IPS DF 4.7 (cell line): ENCODE measurements around the gene AGR3.

ENCODE experiments used
- DNase-seq: peaks from one replicate; pipeline ENCODE4 v3.0.0-alpha.2; 2013; ENCODE audit warnings: low spot score; ENCODE audit errors: extremely low read depth

The AGR3 gene

DNA sequence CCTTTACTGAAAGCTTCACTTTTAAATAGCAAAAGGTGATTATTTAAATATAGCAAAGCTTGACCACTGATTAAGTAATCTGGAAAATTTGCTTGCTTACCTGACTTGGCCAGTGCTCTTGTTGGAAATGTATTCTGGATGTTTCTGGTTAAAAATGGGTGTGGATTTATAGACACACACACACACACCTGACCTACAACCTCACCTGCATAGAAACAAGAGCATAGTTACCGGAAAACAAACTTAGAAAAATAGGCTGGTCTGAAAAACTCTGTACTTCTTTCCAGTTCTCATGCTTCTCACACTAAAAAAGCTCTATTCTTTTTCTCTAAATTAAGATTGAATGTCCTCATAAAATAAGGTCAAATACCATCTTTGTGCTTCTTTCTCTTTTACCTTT lies at the start of gene AGR3:
AGR3 (minus strand) TSS at position 140 of the 400 bp plus-strand sequence. CDS start 3,365 bp downstream, outside the sequence.
- DNase-seq = no peak

DNA sequence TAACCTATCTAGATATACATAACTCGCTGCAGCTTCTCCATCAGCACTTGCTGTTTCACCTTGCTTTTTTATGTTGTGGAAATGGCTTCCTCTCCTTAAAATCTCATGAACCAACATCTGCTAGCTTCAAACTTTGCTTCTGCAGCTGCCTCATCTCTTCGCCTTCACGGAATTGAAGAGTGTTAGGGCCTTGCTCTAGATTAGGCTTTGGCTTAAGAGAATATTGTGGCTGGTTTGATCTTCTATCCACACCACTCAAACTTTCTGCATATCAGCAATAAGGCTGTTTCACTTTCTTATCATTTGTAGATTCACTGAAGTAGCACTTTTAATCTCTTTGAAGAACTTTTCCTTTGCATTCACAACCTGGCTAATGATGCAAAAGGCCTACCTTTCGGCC lies 49.2 kb upstream of the AGR3 start:
- DNase-seq = no peak

DNA sequence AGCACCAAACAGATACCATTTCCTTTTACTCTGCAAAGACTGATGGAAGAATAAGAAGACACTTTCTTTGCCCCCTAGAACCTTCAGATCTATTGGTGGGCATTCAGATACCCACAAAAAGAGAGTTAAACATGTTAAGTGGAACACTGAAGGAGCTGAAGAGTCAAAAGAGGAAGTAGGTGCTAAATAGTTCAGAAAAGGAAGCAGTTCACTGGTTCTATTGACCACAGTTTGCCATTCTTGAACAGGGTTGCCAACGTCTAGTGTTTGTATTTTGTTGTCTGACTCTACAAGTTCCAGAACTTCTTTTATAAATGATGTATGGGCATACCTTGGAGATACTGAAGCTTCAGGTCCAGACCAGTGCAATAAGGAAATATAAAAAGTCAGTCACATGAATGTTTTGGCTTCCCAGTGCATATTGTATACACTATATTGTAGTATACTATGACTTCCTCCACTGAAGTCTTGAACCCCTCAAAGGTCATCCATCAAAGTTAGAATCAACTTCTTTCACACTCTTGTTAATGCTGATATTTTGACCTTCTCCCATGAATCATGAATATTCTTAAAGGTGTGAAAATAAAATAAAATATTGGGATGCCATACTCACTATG lies 47.5 kb upstream of the AGR3 start:
- no peak for DNase-seq

DNA sequence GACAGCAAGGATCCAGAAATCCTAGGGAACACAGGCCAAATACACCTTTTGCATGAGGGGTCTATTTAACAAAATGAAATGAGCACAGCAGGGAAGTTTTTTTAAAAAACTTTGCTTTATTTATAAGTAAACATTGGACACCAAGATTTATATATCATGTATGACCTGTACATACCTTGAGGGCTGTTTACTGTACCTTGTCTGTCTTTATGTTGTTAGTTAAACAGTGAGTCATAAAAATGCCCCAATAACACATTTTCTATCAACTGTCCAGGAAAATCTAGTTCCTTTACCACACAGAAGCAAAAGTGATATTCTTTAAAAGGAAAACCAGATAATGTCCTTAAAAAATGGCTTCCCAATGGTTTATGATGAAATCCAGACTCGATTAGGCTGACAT lies 45.1 kb upstream of the AGR3 start:
- no peak for DNase-seq

DNA sequence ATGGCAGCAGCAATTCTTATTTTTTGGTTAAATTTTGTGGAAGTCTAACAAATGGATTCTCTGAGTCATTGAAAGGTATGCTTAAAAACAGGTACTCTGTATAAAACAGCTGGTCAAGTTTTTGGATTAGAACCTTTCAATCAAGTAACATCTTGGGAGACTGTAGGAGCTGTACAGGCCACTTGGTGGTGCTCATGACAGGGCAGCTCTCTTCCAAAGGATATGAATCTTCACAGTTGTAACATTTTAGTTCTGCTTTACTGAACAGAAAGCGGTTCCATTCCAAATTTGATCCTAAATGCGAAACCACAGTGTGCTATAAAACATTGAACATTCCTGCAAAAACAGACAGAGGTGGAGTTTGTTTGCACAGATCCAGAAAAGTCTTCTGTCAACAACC lies 44.5 kb upstream of the AGR3 start:
- no peak for DNase-seq

DNA sequence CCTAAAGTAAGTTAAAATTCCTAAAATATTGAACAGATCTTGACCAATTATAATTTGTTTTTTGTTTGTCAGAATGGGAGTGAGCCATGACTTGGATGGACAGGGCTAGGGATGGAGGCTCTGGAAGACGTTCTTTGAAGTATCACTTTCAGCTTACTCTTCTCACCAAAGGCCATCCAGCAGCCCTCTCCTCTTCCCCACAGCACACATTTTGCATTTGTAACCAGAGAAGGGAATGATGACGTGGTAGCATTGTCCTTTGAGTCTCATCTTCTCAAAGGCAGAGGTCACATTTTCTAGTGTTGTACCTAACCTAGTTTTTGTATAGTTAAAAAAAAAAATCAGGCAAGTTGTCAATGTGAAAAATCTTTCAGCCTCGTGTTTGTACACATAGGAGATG lies 43.8 kb upstream of the AGR3 start:
- no peak for DNase-seq

DNA sequence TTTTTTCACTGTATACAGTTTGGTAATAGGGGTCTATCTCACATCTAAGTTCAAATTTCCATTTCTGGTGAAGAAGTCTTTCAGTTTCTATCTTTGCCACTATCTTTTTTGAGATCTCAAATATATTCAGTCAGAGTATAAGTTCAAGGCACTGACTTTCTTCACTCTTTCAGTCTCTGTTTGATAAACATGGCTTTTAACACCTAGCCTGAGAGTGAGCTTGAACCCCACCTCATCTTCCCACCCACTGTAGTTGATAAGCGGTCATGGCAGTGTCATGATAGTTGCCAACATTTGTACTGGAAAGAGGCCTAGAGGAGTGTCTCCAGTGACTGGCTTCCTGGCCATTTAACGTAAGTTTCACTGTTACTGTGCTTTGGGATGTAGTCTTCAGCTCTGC lies 41.2 kb upstream of the AGR3 start:
- DNase-seq = no peak

DNA sequence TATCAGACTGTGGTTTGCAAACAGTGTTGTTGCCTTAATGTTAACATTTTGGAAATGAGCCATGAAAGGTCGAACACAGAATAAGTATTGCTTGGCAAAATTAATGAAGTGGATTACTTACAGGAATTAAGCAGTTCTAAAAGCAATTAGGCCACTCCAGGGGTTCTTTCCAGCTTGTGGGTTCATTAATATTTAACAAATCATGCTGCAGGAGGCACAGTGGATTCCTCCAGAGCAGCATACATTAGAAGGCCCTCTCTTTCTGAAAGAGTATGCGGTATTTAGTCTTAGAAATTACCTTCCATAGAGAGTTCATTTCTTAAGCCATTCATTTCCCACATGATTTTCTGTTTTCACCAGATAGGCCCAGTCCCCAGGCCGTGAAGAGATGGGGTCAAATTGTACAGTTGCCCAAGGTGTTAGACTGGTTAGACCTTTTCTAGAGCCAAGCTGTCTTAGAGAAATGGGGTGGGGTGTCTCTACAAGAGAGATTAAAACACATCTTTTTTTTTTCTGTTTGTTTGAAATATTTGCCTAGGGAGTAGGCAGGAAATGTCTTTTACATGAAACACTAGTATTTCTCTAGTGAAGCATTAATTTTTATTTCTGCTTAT lies 40.0 kb upstream of the AGR3 start:
- DNase-seq = no peak

DNA sequence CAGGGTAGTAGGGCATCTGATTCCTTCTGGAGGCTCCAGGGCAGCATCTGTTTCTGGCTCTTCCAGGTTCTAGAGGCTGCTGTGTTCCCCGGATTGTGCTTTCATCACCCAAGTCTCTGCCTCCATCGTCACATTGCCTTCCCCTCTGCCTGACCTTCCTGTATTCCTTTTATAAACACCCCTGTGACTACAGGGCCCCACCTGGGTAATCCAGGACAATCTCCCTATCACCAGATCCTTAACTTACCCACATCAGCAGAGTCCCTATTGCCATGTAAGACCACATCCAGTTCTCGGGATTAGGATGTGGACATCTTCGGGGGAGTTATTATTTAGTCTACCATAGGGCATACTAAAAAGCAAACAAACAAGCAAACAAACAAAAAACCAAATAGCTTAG lies 39.4 kb upstream of the AGR3 start:
- no peak for DNase-seq

DNA sequence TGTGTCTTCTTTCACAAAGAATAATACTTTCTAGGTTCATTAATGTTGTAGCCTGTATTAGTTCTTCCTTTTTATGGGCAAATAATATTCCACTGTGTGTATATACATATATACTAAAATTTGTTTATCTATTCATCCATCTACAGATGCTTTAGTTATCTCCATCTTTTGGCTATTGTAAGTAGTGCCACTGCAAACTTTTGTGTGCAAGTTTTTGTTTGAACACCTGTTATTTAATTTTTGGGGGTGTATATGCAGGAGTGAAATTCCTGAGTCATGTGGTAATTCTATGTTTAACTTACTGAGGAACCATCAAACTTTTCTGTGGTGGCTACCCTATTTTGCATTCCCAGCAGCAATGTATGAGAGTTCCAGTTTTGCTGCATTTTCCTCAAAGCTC lies 37.7 kb upstream of the AGR3 start:
- no peak for DNase-seq

DNA sequence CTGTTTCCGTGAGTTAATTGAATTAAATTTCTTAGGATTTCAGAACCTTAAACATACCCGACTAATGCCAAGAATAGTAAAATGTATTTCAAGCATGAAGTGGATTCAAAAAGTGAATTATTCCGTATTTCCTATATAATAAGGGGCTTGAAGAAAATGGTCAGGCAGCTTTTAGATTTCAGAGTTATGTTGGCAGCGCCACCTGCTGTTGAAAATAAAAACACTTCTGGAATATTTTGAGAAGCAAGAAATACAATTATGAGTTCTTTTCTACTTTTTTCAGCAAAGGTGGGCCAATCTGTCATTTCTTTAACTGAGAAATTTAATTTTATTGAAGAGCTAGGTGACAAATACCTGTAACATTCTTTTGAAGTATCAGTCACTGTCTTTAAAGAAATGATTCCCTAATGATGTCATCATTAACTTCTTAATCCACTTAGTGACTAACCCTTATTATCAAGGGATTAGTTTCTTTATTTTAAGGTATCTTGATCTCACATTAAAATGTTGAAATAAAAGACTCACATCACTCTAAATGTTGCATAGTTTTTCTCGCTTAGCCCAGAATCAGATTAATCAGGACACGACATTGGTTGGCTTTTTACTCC lies 36.6 kb upstream of the AGR3 start:
- no peak for DNase-seq

DNA sequence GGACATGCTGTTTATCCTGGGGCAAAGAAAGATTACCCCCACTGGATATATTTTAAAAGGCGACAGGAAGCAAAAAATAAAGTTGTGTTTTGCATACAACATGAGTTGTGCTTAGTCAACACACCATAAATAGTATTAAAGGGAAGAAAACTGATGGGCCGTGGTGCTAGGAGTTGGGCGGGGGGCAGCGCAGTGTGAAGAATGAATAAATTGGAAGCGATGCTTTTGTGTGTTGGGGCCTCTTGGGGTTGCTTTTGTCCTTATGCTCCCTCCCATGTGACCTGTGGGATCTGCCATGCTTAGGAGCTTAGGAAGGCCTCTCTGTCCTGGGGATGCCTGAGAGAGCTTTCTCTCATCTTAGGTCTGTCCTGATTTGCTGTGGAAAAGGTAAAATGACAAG lies 35.0 kb upstream of the AGR3 start:
- no peak for DNase-seq

DNA sequence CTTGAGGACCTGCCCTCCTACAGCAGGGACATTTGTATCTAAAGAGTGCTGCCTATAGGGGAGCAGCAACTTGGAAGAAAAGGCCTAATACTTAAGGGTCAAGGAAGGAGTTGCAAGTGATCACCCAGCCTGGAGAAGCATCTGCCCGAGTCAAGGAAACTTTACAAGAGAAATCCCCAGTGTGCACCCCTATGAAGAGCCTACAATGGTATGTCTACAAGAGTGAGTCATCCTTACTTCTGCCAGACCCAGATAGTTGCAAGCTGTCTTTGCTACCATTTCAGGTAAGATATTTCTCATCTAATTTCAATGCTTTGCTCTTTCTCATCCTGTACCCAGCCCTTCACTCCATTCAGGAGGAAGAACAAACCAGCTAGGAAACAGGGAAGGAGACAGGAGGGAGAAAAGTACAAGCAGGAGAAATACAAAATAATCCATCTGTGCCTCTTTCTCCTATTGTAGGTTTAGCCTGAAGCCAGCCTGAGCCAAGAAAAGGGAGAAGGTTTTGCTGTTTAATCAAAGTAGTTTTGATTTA lies 34.4 kb upstream of the AGR3 start:
- no peak for DNase-seq

DNA sequence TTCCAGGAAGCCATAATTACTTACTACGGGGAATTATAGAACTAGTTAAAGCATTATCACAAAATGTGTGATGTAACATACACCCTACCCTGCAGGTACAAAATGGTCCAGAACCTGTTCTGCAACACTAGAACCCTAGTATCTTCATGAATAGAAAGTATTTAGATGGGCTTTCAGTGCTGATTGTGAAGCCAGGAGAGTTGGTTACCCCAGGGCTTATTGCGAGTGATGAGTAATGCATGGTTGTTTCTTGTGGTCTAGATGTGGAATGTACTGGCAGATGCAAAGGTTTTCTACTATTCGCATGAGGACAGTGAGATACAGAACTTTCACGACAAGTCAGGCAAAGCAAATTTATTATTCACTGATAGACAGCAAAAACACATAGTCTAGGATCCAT lies 33.6 kb upstream of the AGR3 start:
- DNase-seq = no peak

DNA sequence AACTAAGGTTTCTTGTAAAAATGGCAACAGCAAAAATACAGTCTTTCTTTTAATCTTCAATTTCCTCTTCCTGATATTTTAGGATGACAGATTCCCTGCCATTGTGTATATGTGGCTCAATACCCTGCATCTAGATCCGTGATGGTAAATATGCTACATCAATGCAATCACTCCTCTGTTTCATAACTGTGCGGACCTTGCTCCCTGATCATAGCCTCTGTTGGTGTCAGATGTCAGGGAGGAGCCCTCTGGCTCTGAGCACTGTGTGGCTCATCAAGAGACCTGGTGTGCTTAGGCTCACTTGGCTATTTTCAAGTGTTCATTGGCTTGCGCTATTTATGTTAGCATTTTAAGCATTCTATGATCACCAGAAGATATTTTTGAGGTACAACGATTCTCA lies 33.0 kb upstream of the AGR3 start:
- DNase-seq = no peak

DNA sequence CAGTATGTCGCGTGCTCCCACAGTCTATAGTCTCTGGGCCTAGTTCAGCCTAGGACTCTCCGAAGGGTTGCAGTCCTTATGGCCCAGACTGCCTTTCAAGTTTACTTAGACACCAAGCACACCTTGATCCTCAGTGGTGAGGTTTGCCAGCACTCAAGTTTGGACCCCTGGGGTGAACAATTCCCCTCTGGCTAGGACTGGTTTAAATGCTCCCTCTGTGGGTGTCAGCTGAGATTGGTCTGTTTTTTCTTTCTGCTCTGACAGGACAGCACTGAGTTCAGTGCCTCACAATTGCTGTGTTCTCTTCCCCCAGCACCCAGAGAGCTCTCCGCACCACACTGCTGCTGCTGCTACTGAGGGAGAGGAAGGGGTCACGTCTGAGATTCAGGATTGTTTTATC lies 31.9 kb upstream of the AGR3 start:
- DNase-seq = no peak

DNA sequence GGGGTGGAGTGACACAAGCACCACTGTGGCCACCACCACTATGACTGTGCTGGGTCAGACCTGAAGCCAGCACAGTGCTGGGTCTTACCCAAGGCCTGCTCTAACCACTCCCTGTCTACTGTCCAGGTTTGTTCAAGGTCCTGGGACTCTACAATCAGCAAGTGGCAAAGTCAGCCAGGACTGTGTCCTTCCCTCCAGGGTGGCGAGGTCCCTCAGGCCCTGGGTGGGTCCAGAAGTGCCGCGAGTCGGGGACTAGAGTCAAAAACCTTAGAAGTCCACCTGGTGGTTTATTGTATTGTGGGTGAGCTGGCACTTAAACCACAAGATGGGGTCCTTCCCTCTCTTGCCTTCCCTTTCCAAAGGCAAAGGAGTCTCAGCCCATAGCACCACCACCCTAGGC lies 30.8 kb upstream of the AGR3 start:
- no peak for DNase-seq

DNA sequence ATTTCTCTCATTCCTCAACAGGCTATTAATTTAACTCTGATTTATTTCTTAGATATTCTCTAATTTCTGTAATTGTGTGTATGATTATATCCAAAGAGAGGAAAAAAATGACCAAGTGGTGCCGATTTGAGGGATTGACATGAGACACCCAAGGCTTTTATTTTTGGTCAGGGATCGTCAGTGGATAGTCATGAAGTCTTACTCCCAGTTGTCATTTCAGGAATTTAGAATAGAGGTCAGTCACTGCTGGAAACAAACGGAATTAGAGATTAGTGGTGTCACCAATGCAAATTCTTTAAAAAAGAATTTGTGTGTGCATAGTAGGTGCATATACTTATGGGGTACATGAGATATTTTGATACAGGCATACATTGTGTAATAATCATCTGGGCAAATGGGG lies 26.8 kb upstream of the AGR3 start:
- no peak for DNase-seq

DNA sequence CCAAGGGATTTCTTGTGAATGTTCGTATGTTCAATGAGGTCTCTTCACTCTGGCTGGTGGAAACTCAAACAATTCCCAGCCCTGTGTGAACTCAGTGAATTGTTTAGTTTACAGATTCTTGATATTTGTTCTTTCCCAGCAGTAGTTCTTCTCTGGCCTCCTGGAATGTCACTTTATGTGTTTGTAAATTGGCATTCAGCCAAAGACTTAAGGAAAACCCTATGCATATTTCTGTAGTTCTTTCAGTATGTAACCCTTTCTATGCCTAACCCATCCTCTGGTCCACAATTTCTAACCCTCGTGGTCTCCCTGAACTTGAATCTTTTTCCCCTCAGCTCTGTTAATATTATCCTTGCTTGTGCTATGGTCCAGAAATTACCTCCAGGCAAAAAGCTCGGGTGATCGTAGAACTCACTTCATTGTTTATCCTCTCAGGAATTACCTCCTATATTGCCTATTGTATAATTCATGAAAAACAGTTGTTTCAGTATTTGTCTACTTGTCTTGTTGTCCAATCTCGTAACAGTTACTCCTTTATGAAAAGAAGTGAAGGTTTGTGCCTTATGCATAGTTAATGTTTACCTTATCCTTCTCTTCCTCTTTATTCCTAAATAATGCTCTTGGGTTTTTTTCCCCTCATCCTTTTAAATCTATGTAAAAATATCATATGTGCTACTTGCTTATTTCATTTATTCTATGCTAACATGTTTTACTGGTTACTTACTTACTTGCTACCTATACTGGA lies 23.7 kb upstream of the AGR3 start:
- DNase-seq = no peak

DNA sequence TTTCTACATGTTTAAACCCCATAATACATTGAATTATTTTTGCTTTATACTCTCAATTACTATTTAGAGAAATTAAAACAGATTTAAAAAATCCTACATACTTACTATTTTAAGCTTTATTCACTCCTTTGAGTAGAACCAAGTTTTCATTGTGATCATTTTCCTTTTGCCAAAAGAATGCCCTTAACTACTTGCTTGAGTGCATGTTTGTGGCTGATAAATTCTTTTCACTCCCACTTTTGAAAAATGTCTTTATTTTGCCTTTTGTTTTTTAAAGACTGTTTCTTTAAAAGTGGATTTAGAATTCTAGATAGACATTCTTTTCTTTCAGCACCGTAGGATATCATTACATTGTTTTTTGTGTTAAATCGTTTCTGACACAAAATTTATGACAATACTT lies 22.3 kb upstream of the AGR3 start:
- no peak for DNase-seq

DNA sequence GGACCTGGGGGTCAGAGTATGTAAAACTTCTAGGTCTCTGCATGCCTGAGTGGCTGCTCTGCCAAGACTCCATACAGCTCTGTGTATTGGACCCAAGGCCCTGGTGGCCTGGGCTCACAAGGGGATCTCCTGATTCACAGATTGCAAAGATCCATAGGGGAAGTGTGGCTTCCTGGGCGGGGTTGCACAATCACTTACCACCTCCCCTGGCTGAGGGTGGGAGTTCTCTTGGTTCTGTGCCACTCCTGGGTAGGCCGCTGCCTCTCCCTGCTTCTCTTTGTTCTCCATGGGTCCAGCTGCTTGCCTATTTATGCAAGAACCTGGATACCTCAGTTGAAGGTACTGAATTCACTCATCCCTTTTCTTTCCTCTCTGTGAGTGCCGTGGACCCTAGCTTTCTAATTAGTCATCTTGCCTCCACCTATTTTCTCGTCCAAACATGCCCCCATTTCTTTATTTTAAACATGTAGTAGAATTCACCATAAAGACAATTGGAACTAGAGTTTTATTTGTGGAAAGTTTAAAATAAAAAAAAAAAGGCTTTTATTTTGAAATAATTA lies 18.5 kb upstream of the AGR3 start:
- no peak for DNase-seq
